Aorta (tissue), 5 donors: Measurements from ENCODE around the gene GATA3. TPM values are rescaled to one million over a fixed set of nuclear protein-coding genes. Genes with fewer than 3 reads are reported as not detected.

Source experiments
- ATAC-seq: fragments of 200-7000 bp; cut with Tn5 transposase; one replicate; pipeline ENCODE4 v1.9.1; 2022; ENCODE audit warnings: moderate library complexity; ENCODE audit not compliant: low FRiP score
- DNase-seq, 2 donors: peaks; one replicate each; pipeline ENCODE4 v3.0.0-alpha.2; 2020
- H3K27ac ChIP-seq, 2 donors: one replicate each; pipeline ENCODE4 v1.5.1; 2013; ENCODE audit warnings: low read length in 2 of 2, mild to moderate bottlenecking in 2 of 2, moderate library complexity in 2 of 2, control low read depth in 1 of 2, inconsistent platforms in 1 of 2, low read depth in 1 of 2
- H3K27me3 ChIP-seq, 2 donors: one replicate each; pipeline ENCODE4 v1.6.1; 2013; ENCODE audit warnings: control low read depth in 1 of 2, low read length in 1 of 2, mild to moderate bottlenecking in 1 of 2, moderate library complexity in 1 of 2; ENCODE audit not compliant: insufficient read depth in 2 of 2, control insufficient read depth in 1 of 2
- H3K36me3 ChIP-seq, 2 donors: one replicate each; pipeline ENCODE4 v1.6.1; 2013; ENCODE audit warnings: control low read depth in 1 of 2, low read length in 1 of 2, mild to moderate bottlenecking in 1 of 2; ENCODE audit not compliant: insufficient read depth in 2 of 2, control insufficient read depth in 1 of 2
- H3K4me1 ChIP-seq, 2 donors: one replicate each; pipeline ENCODE4 v1.6.1; 2013; ENCODE audit warnings: low read length in 2 of 2, control low read depth in 1 of 2, mild to moderate bottlenecking in 1 of 2, moderate library complexity in 1 of 2; ENCODE audit not compliant: insufficient read depth in 2 of 2, control insufficient read depth in 1 of 2
- H3K4me3 ChIP-seq, 2 donors: one replicate each; pipeline ENCODE4 v1.5.1; 2013; ENCODE audit warnings: low read length in 2 of 2, control low read depth in 1 of 2, mild to moderate bottlenecking in 1 of 2
- H3K9me3 ChIP-seq: one replicate; pipeline ENCODE4 v1.6.1; 2013; ENCODE audit warnings: mild to moderate bottlenecking, low read length; ENCODE audit not compliant: control insufficient read depth
- WGBS, 2 donors: extraction: QIAGEN DNeasy Blood & Tissue Kit; methylation state at CpG; one replicate each; pipeline ENCODE4 v1.1.7; 2013; 5-methylcytosine and 5-hydroxymethylcytosine counted together
- intact Hi-C, 2 donors: fragments of 100-400 bp; cut with DNase I; formaldehyde crosslinking; loops; one replicate each; pipeline versions ENCODE4 v1.14.2 to v1.15.0; 2022
- polyA plus RNA-seq, 2 donors: library from polyadenylated mRNA; stranded (reverse); fragments of 200-250 nt; gene quantifications; one replicate each; pipeline ENCODE4 v1.2.3, GENCODE V29; 2013
- total RNA-seq, 2 donors: library from RNA; stranded (reverse); fragmentation: NEBNext Ultra II Directional; extraction: Animal tissue kit (Norgen Biotek cat#: 25700); gene quantifications; one replicate each; pipeline ENCODE4 v1.2.1, GENCODE V29; 2021
- donor health status: healthy with polysubstance abuse.
- donor health status: Bipolar disorder and iron deficiency.
- donor health status: DM: no; HTN: no; CAD: no.
- donor health status: DM: no; HTN: no; CAD: no.
- donor health status: DM: yes; HTN: yes; CAD: no.

Gene GATA3
- total and polyA plus RNA-seq, 4 donors, result 0.78 to 2.0 (median 1.4) TPM; not detected in 1

GRCh38 chr10:8042721-8043568, 11.5 kb upstream of the GATA3 start:
- Histone ChIP-seq H3K36me3 (no peaks in the 10 kb centered on the region), H3K27ac (no peak overlapping the region), H3K4me3 (no peak overlapping the region), H3K9me3 (no peaks in the 10 kb centered on the region), H3K27me3 (no peaks in the 10 kb centered on the region), H3K4me1 (no peaks in the 10 kb centered on the region)
- DNase-seq (peak in 1 of 2 donors; percentile 65), ATAC-seq (no peak)
- WGBS, 2 donors, result 8 to 11% methylated on average over 30 to 35 of the region's 35 CpGs
- intact Hi-C loops, result no loop called here

GRCh38 chr10:8043569-8044306, 10.8 kb upstream of the GATA3 start:
- ATAC-seq (peak; percentile 19), DNase-seq (peak in 1 of 2 donors; percentile 63)
- Histone ChIP-seq H3K4me3 (no peak overlapping the region), H3K27me3 (no peaks in the 10 kb centered on the region), H3K27ac (no peak overlapping the region), H3K9me3 (no peaks in the 10 kb centered on the region), H3K36me3 (no peaks in the 10 kb centered on the region), H3K4me1 (no peaks in the 10 kb centered on the region)
- 14% methylated on average over 29 to 31 of the region's 31 CpGs for WGBS, 2 donors
- intact Hi-C loops, result no loop called here

GRCh38 chr10:8044331-8044907, 10.1 kb upstream of the GATA3 start:
- ATAC-seq (no peak), DNase-seq (peak in 1 of 2 donors; percentile 10)
- no peak overlapping the region for H3K4me3 ChIP-seq
- no peaks in the 10 kb centered on the region for H3K27me3 ChIP-seq
- 33 to 41% methylated on average over 12 of the region's 12 CpGs for WGBS, 2 donors
- no peaks in the 10 kb centered on the region for H3K4me1 ChIP-seq
- H3K36me3 ChIP-seq, result no peaks in the 10 kb centered on the region
- intact Hi-C loops, result no loop called here
- H3K9me3 ChIP-seq, result no peaks in the 10 kb centered on the region
- no peak overlapping the region for H3K27ac ChIP-seq

- Histone ChIP-seq H3K36me3 (no peaks in the 10 kb centered on the region), H3K4me3 (peak overlapping the region in 1 of 2 donors; percentile 8), H3K4me1 (no peaks in the 10 kb centered on the region), H3K9me3 (no peaks in the 10 kb centered on the region), H3K27ac (no peak overlapping the region), H3K27me3 (no peaks in the 10 kb centered on the region)
- ATAC-seq (no peak), DNase-seq (peak in 1 of 2 donors; percentile 67)
- 5 to 6% methylated on average over 30 to 32 of the region's 32 CpGs for WGBS, 2 donors
- intact Hi-C loops, result no loop called here
Observed at GRCh38 chr10:8044908-8045725, 9.4 kb upstream of the GATA3 start.

GRCh38 chr10:8045726-8046494, 8.6 kb upstream of the GATA3 start:
- H3K27ac ChIP-seq, result no peak overlapping the region
- WGBS, 2 donors, result 22 to 24% methylated on average over 17 of the region's 17 CpGs
- no peaks in the 10 kb centered on the region for H3K36me3 ChIP-seq
- ATAC-seq (no peak), DNase-seq (peak in 1 of 2 donors; percentile 68)
- H3K4me3 ChIP-seq, result peak overlapping the region in 1 of 2 donors; percentile 8
- no peaks in the 10 kb centered on the region for H3K27me3 ChIP-seq
- H3K9me3 ChIP-seq, result no peaks in the 10 kb centered on the region
- intact Hi-C loops, result no loop called here
- H3K4me1 ChIP-seq, result no peaks in the 10 kb centered on the region

GRCh38 chr10:8047452-8048280, 6.8 kb upstream of the GATA3 start:
- no peaks in the 10 kb centered on the region for H3K27me3 ChIP-seq
- 13 to 24% methylated on average over 30 of the region's 30 CpGs for WGBS, 2 donors
- H3K4me3 ChIP-seq, result no peak overlapping the region
- no peak overlapping the region for H3K27ac ChIP-seq
- intact Hi-C loops, result no loop called here
- no peaks in the 10 kb centered on the region for H3K4me1 ChIP-seq
- no peaks in the 10 kb centered on the region for H3K9me3 ChIP-seq
- ATAC-seq (no peak), DNase-seq (peak in 1 of 2 donors; percentile 32)
- no peaks in the 10 kb centered on the region for H3K36me3 ChIP-seq

- H3K27me3 ChIP-seq, result no peaks in the 10 kb centered on the region
- WGBS, 2 donors, result 17 to 36% methylated on average over 27 to 29 of the region's 29 CpGs
- no peak overlapping the region for H3K4me3 ChIP-seq
- H3K36me3 ChIP-seq, result no peaks in the 10 kb centered on the region
- ATAC-seq (no peak), DNase-seq (no peak)
- no peaks in the 10 kb centered on the region for H3K4me1 ChIP-seq
- intact Hi-C loops, result no loop called here
- no peaks in the 10 kb centered on the region for H3K9me3 ChIP-seq
- no peak overlapping the region for H3K27ac ChIP-seq
Observed at GRCh38 chr10:8048281-8049008, 6.0 kb upstream of the GATA3 start.
